Naive thymus-derived CD4-positive, alpha-beta T cell (primary cell): ENCODE measurements around the gene EHMT2. TPM values are rescaled to one million over a fixed set of nuclear protein-coding genes. Genes with fewer than 3 reads are reported as not detected.
A peak's percentile ranks its signal among the peaks of the same experiment; 100 is the strongest.
"Not testable (repeated sequence)": the region's sequence is repeated elsewhere in the genome, so short reads cannot be mapped to it uniquely, and the experiment has no call there.

ENCODE experiments used
- ATAC-seq: fragments of 150-1000 bp; cut with Tn5 transposase; 2 replicates; pipeline ENCODE4 v1.10.0; 2021; ENCODE audit warnings: mild to moderate bottlenecking, moderate library complexity
- CTCF ChIA-PET: fragments of 350-600 bp; sonication (Branson Sonifier 250); formaldehyde crosslinking; loops from one replicate; lab custom pipeline; 2021; ENCODE audit warnings: antibody characterized with exemption; lab: Charles Lee
- POLR2A ChIA-PET: fragments of 350-600 bp; sonication (Branson Sonifier 250); formaldehyde crosslinking; loops from one replicate; lab custom pipeline; 2021; ENCODE audit warnings: antibody characterized with exemption, inconsistent platforms; lab: Charles Lee
- DNase-seq, 9 donors: peaks; one replicate each; pipeline versions ENCODE4 v3.0.0 to v3.0.0-alpha.2; 2020 to 2022; ENCODE audit warnings: mixed read lengths in 1 of 9
- H3K27ac ChIP-seq: one replicate; pipeline ENCODE4 v1.7.0; 2013; ENCODE audit warnings: mild to moderate bottlenecking, low read depth, low read length, moderate library complexity
- H3K27me3 ChIP-seq, 2 donors: one replicate each; pipeline ENCODE4 v1.7.0; 2013; ENCODE audit warnings: low read length in 2 of 2, mild to moderate bottlenecking in 2 of 2, moderate library complexity in 2 of 2; ENCODE audit not compliant: control insufficient read depth in 2 of 2, insufficient read depth in 2 of 2
- H3K36me3 ChIP-seq, 3 experiments: 1 replicate in 2 of 3; 2 replicates in 1 of 3; pipeline ENCODE4 v1.7.0; 2013; ENCODE audit warnings: low read length in 3 of 3, mild to moderate bottlenecking in 3 of 3, moderate library complexity in 1 of 3; ENCODE audit not compliant: insufficient read depth in 3 of 3, control insufficient read depth in 2 of 3
- H3K4me1 ChIP-seq, 2 donors: one replicate each; pipeline ENCODE4 v1.7.0; 2013; ENCODE audit warnings: low read length in 2 of 2, mild to moderate bottlenecking in 2 of 2, moderate library complexity in 1 of 2; ENCODE audit not compliant: control insufficient read depth in 2 of 2, insufficient read depth in 2 of 2
- H3K4me3 ChIP-seq: 2 replicates; pipeline ENCODE4 v1.7.0; 2013; ENCODE audit warnings: mild to moderate bottlenecking, low read length
- H3K9me3 ChIP-seq, 3 experiments: 1 replicate in 2 of 3; 2 replicates in 1 of 3; pipeline ENCODE4 v1.7.0; 2013; ENCODE audit warnings: low read length in 3 of 3; ENCODE audit not compliant: control insufficient read depth in 2 of 3
- H3K27ac Mint-ChIP-seq, 9 donors: one replicate each; pipeline ENCODE4 v1.8.0; 2020 to 2022; ENCODE audit warnings: mixed read lengths in 9 of 9, mild to moderate bottlenecking in 8 of 9, moderate library complexity in 5 of 9, inconsistent platforms in 2 of 9
- H3K27me3 Mint-ChIP-seq, 5 donors: one replicate each; pipeline ENCODE4 v1.8.0; 2021 to 2022; ENCODE audit warnings: mixed read lengths in 5 of 5, mild to moderate bottlenecking in 1 of 5
- H3K36me3 Mint-ChIP-seq, 5 donors: one replicate each; pipeline ENCODE4 v1.8.0; 2020 to 2022; ENCODE audit warnings: mixed read lengths in 5 of 5, mild to moderate bottlenecking in 3 of 5, inconsistent platforms in 1 of 5
- H3K4me1 Mint-ChIP-seq, 7 donors: one replicate each; pipeline ENCODE4 v1.8.0; 2020 to 2022; ENCODE audit warnings: mixed read lengths in 7 of 7, mild to moderate bottlenecking in 3 of 7, inconsistent platforms in 1 of 7
- H3K4me3 Mint-ChIP-seq, 10 donors: one replicate each; pipeline ENCODE4 v1.8.0; 2020 to 2022; ENCODE audit warnings: mild to moderate bottlenecking in 10 of 10, mixed read lengths in 10 of 10, moderate library complexity in 6 of 10, inconsistent platforms in 2 of 10
- H3K9me3 Mint-ChIP-seq, 11 donors: one replicate each; pipeline ENCODE4 v1.8.0; 2020 to 2022; ENCODE audit warnings: mixed read lengths in 11 of 11, mild to moderate bottlenecking in 4 of 11, inconsistent platforms in 1 of 11, moderate library complexity in 1 of 11
- intact Hi-C, 2 donors: fragments of 100-400 bp; cut with micrococcal nuclease; formaldehyde crosslinking; loops; one replicate each; pipeline ENCODE4 v1.15.1; 2023
- polyA plus RNA-seq, 2 donors: library from polyadenylated mRNA; unstranded; fragments of 300-500 nt; fragmentation: Illumina TruSeq; gene quantifications; one replicate each; pipeline ENCODE4 v1.2.3, GENCODE V29; 2021
- total RNA-seq, 6 experiments: library from RNA in 5 of 6; stranded (reverse) in 5 of 6; gene quantifications; 1 replicate in 5 of 6; 2 replicates in 1 of 6; pipeline ENCODE4 v1.2.3 and lab custom pipeline; 2021 to 2026

Gene EHMT2
- total and polyA plus RNA-seq, 7 experiments from 2014 or later, result 37.3 to 94.2 (median 66.5) TPM

GRCh38 chr6:31908255-31908654 is 10.8 kb upstream of the EHMT2 start:
- H3K4me3 Mint-ChIP-seq, ATAC-seq, H3K36me3 ChIP-seq, H3K4me3 ChIP-seq, H3K9me3 ChIP-seq, H3K27me3 Mint-ChIP-seq, H3K27ac Mint-ChIP-seq, H3K36me3 Mint-ChIP-seq, DNase-seq, H3K4me1 ChIP-seq, H3K27me3 ChIP-seq, H3K9me3 Mint-ChIP-seq, intact Hi-C loops, H3K27ac ChIP-seq: not testable (repeated sequence)
- ChIA-PET POLR2A (interaction anchor here (0.7 to 1.2 kb wide), 2 partner anchors 10 to 1549 kb away, joined by 3 to 4 read pairs; no protein-coding TSS in a partner anchor), CTCF (interaction anchor here (1.6 kb wide), 1 partner anchor 10 kb away, joined by 4 read pairs; no protein-coding TSS in a partner anchor)
- peaks cover 0 to 10% (median under 1%) of the 10 kb centered on the region in 7 donors for H3K4me1 Mint-ChIP-seq

GRCh38 chr6:31907158-31907813 is 9.8 kb upstream of the EHMT2 start:
- CTCF ChIA-PET, result no interaction called here
- Histone ChIP-seq H3K27ac (no peak overlapping the region), H3K36me3 (no peaks in the 10 kb centered on the region), H3K4me1 (peaks cover 3 to 5% of the 10 kb centered on the region in 2 donors), H3K9me3 (no peaks in the 10 kb centered on the region), H3K27me3 (no peaks in the 10 kb centered on the region), H3K4me3 (no peak overlapping the region)
- ATAC-seq (no peak), DNase-seq (no peak)
- Mint-ChIP-seq H3K27ac (peak overlapping the region in 1 of 9 donors; percentile 56), H3K4me3 (no peak overlapping the region), H3K4me1 (peaks cover 8 to 18% (median 9%) of the 10 kb centered on the region in 7 donors), H3K27me3 (peaks cover 0 to 11% (median 0%) of the 10 kb centered on the region in 5 donors), H3K9me3 (no peaks in the 10 kb centered on the region), H3K36me3 (no peaks in the 10 kb centered on the region)
- POLR2A ChIA-PET, result interaction anchor here (0.7 kb wide), 1 partner anchor 1550 kb away, joined by 3 read pairs; no protein-coding TSS in a partner anchor
- intact Hi-C loops, result no loop called here

GRCh38 chr6:31906727-31907126 is 9.2 kb upstream of the EHMT2 start:
- H3K9me3 ChIP-seq, ATAC-seq, POLR2A ChIA-PET, H3K36me3 ChIP-seq, intact Hi-C loops, H3K27ac ChIP-seq, H3K4me1 ChIP-seq, H3K36me3 Mint-ChIP-seq, DNase-seq, CTCF ChIA-PET, H3K27me3 ChIP-seq, H3K4me3 Mint-ChIP-seq, H3K9me3 Mint-ChIP-seq, H3K4me3 ChIP-seq: not testable (repeated sequence)
- peak overlapping the region in 1 of 9 donors; percentile 56 for H3K27ac Mint-ChIP-seq
- H3K27me3 Mint-ChIP-seq, result peaks cover 0 to 11% (median 0%) of the 10 kb centered on the region in 5 donors
- H3K4me1 Mint-ChIP-seq, result peaks cover 8 to 18% (median 10%) of the 10 kb centered on the region in 7 donors

GRCh38 chr6:31906122-31906521 is 8.6 kb upstream of the EHMT2 start:
- Mint-ChIP-seq H3K4me3 (no peak overlapping the region), H3K4me1 (peaks cover 8 to 18% (median 10%) of the 10 kb centered on the region in 7 donors), H3K36me3 (no peaks in the 10 kb centered on the region), H3K27me3 (peaks cover 0 to 11% (median 0%) of the 10 kb centered on the region in 5 donors), H3K27ac (peak overlapping the region in 1 of 9 donors; percentile 55), H3K9me3 (no peaks in the 10 kb centered on the region)
- no peak for DNase-seq
- no peak overlapping the region for H3K4me3 ChIP-seq
- POLR2A ChIA-PET, result interaction anchor here (1.2 to 1.3 kb wide), 2 partner anchors 53 to 66 kb away, joined by 3 to 4 read pairs; partner anchors contain the start of genes DXO, NELFE and SKIC2
- no peaks in the 10 kb centered on the region for H3K9me3 ChIP-seq
- CTCF ChIA-PET, result no interaction called here
- no peaks in the 10 kb centered on the region for H3K27me3 ChIP-seq
- peaks cover 5% of the 10 kb centered on the region in 2 donors for H3K4me1 ChIP-seq
- no peaks in the 10 kb centered on the region for H3K36me3 ChIP-seq
- ATAC-seq, result no peak
- no peak overlapping the region for H3K27ac ChIP-seq
- intact Hi-C loops, result no loop called here

GRCh38 chr6:31905041-31905440 is 7.5 kb upstream of the EHMT2 start:
- Histone ChIP-seq H3K36me3 (no peaks in the 10 kb centered on the region), H3K9me3 (no peaks in the 10 kb centered on the region), H3K27me3 (no peaks in the 10 kb centered on the region), H3K4me1 (peaks cover 5 to 9% of the 10 kb centered on the region in 2 donors), H3K27ac (no peak overlapping the region), H3K4me3 (no peak overlapping the region)
- Mint-ChIP-seq H3K9me3 (no peaks in the 10 kb centered on the region), H3K4me3 (no peak overlapping the region), H3K27ac (no peak overlapping the region), H3K36me3 (no peaks in the 10 kb centered on the region), H3K27me3 (peaks cover 0 to 11% (median 0%) of the 10 kb centered on the region in 5 donors), H3K4me1 (peaks cover 8 to 15% (median 11%) of the 10 kb centered on the region in 7 donors)
- POLR2A ChIA-PET, result interaction anchor here (0.6 to 1.3 kb wide), 3 partner anchors 54 to 347 kb away, joined by 3 to 4 read pairs (median 3); partner anchors contain the start of genes DXO, NELFE and SKIC2
- CTCF ChIA-PET, result no interaction called here
- ATAC-seq (no peak), DNase-seq (no peak)
- intact Hi-C loops, result no loop called here

- peaks cover 6 to 11% of the 10 kb centered on the region in 2 donors for H3K4me1 ChIP-seq
- ChIA-PET CTCF (no interaction called here), POLR2A (no interaction called here)
- Mint-ChIP-seq H3K27me3 (peaks cover 0 to 11% (median 0%) of the 10 kb centered on the region in 5 donors), H3K36me3 (peaks cover 0 to 5% (median 0%) of the 10 kb centered on the region in 5 donors), H3K27ac (peak overlapping the region in 3 of 9 donors; percentile 14 to 56 (median 14)), H3K4me3 (peak overlapping the region in 2 of 10 donors; percentile 27 to 66), H3K9me3 (no peaks in the 10 kb centered on the region), H3K4me1 (peaks cover 17 to 24% (median 21%) of the 10 kb centered on the region in 7 donors)
- H3K27me3 ChIP-seq, result no peaks in the 10 kb centered on the region
- DNase-seq (no peak), ATAC-seq (no peak)
- no peaks in the 10 kb centered on the region for H3K9me3 ChIP-seq
- no peaks in the 10 kb centered on the region for H3K36me3 ChIP-seq
- H3K27ac ChIP-seq, result no peak overlapping the region
- intact Hi-C loops, result loop anchor here in 1 of 2 donors (1.0 kb wide), 1 partner anchor 9 kb away; no protein-coding TSS in a partner anchor
- H3K4me3 ChIP-seq, result no peak overlapping the region
These were observed 6.5 kb upstream of the EHMT2 start for GRCh38 chr6:31903957-31904356.
